K562 (cell line): ENCODE results near the gene EIF4E2. TPM values are rescaled to one million over a fixed set of nuclear protein-coding genes. Genes with fewer than 3 reads are reported as not detected.

Experiments
- ATAC-seq: fragments of 200-7000 bp; cut with Tn5 transposase; 3 replicates; pipeline ENCODE4 v1.9.1; 2020; ENCODE audit warnings: moderate library complexity
- BruUV-seq: library from RNA; stranded (reverse); fragments of 400-500 nt; replicated peaks from 2 replicates; lab custom pipeline; 2021; lab: Mats Ljungman, UMichigan
- CTCF ChIA-PET: fragments of 300-600 bp; formaldehyde crosslinking; extraction: SDS; loops from one replicate; lab custom pipeline; 2021; ENCODE audit warnings: low intra/inter-chr PET ratio; lab: Yijun Ruan, JAX
- POLR2A ChIA-PET: fragments of 300-600, 350-650 bp; sonication (Branson Sonifier 250); formaldehyde crosslinking; extraction: SDS; loops from one replicate; lab custom pipeline; 2021; ENCODE audit warnings: antibody characterized with exemption, inconsistent platforms; lab: Yijun Ruan, JAX
- DNase-seq, 4 experiments: peaks; one replicate each; pipeline versions ENCODE4 v3.0.0 to v3.0.0-alpha.2; 2011 to 2018; ENCODE audit warnings: low spot score in 3 of 4, mixed read lengths in 3 of 4; ENCODE audit errors: extremely low read depth in 1 of 4
- FAIRE-seq: peaks from 2 replicates; lab custom pipeline; 2011; peaks lifted over from hg19 to GRCh38; lab: Jason Lieb, UNC
- H2AFZ ChIP-seq: 2 replicates; pipeline ENCODE4 v1.6.0; 2011; ENCODE audit warnings: low read depth, low read length, control low read depth, inconsistent platforms
- H3K27ac ChIP-seq: fragments of 200-600 bp; 3 replicates; pipeline ENCODE4 v1.8.0; 2011; ENCODE audit warnings: low read depth, mild to moderate bottlenecking, control low read depth, inconsistent platforms, low read length, moderate library complexity, mixed read lengths; ENCODE audit errors: extremely low read depth
- H3K27me3 ChIP-seq, 2 experiments: fragments of 300-600 bp in 1 of 2; 2 replicates in 1 of 2; 3 replicates in 1 of 2; pipeline versions ENCODE4 v1.6.0 to v1.8.0; 2011; ENCODE audit warnings: inconsistent platforms in 2 of 2, low read length in 2 of 2, mild to moderate bottlenecking in 1 of 2, mixed read lengths in 1 of 2, moderate library complexity in 1 of 2; ENCODE audit not compliant: control insufficient read depth in 2 of 2, insufficient read depth in 2 of 2
- H3K36me3 ChIP-seq: fragments of 300-600 bp; 3 replicates; pipeline ENCODE4 v1.8.0; 2011; ENCODE audit warnings: mild to moderate bottlenecking, low read length, inconsistent platforms; ENCODE audit not compliant: control insufficient read depth, insufficient read depth
- H3K4me1 ChIP-seq, 2 experiments: fragments of 200-600 bp in 1 of 2; replicated peaks in 1 of 2; 2 replicates in 1 of 2; 3 replicates in 1 of 2; pipeline versions ENCODE4 v1.5.1 to v1.8.0; 2011; ENCODE audit warnings: inconsistent platforms in 2 of 2, low read length in 2 of 2, mild to moderate bottlenecking in 1 of 2, mixed read lengths in 1 of 2, moderate library complexity in 1 of 2; ENCODE audit not compliant: control insufficient read depth in 2 of 2, insufficient read depth in 2 of 2
- H3K4me2 ChIP-seq: 2 replicates; pipeline ENCODE4 v1.6.1; 2011; ENCODE audit warnings: low read length, control low read depth, inconsistent platforms, mixed read lengths; ENCODE audit not compliant: insufficient read depth
- H3K4me3 ChIP-seq: fragments of 200-600 bp; sonication (generic), shearing (Covaris generic); 2 replicates; pipeline ENCODE4 v1.5.1; 2016; ENCODE audit warnings: control low read depth, inconsistent platforms
- H3K79me2 ChIP-seq: fragments of 200-600 bp; 3 replicates; pipeline ENCODE4 v1.8.0; 2011; ENCODE audit warnings: low read length, inconsistent platforms; ENCODE audit not compliant: control insufficient read depth, insufficient read depth
- H3K9ac ChIP-seq, 2 experiments: 2 replicates each; pipeline versions ENCODE4 v1.6.0 to v1.6.1; 2011; ENCODE audit warnings: low read depth in 2 of 2, low read length in 2 of 2, control low read depth in 1 of 2, inconsistent platforms in 1 of 2, mild to moderate bottlenecking in 1 of 2, mixed read lengths in 1 of 2; ENCODE audit not compliant: insufficient read depth in 1 of 2
- H3K9me1 ChIP-seq: one replicate; pipeline ENCODE4 v1.6.0; 2011; ENCODE audit warnings: inconsistent platforms, mild to moderate bottlenecking, low read length, moderate library complexity; ENCODE audit not compliant: control insufficient read depth, insufficient read depth
- H3K9me3 ChIP-seq: replicated peaks from 2 replicates; pipeline ENCODE4 v1.5.1; 2011; ENCODE audit warnings: low read depth, low read length, inconsistent platforms; ENCODE audit not compliant: control insufficient read depth, insufficient read depth
- H4K20me1 ChIP-seq: replicated peaks from 2 replicates; pipeline ENCODE4 v1.6.1; 2011; ENCODE audit warnings: low read length, inconsistent platforms, mixed read lengths; ENCODE audit not compliant: control insufficient read depth, insufficient read depth
- ARID2 ChIP-seq: fragments of 450-650 bp; IDR thresholded peaks from 2 replicates; pipeline ENCODE4 v1.6.1; 2017; ENCODE audit warnings: antibody characterized with exemption, mild to moderate bottlenecking
- CCNT2 ChIP-seq: IDR thresholded peaks from 2 replicates; pipeline ENCODE4 v1.6.1; 2011; ENCODE audit warnings: borderline replicate concordance, low read depth, mild to moderate bottlenecking, moderate library complexity, mixed read lengths, low read length; ENCODE audit not compliant: insufficient read length; ENCODE audit errors: extremely low read depth
- ELF2 ChIP-seq: fragments of 250-450 bp; sonication (Bioruptor Pico); IDR thresholded peaks from 2 replicates; pipeline ENCODE4 v1.5.0; 2021; ENCODE audit warnings: mild to moderate bottlenecking
- FOXM1 ChIP-seq, 2 experiments: fragments of 450-650 bp in 1 of 2; sonication (generic) in 1 of 2; formaldehyde crosslinking in 1 of 2; IDR thresholded peaks; 2 replicates each; pipeline versions ENCODE4 v1.6.1 to v1.9.0; 2017 to 2022; ENCODE audit warnings: low read depth in 2 of 2, mild to moderate bottlenecking in 2 of 2, missing genetic modification reagents in 1 of 2, moderate library complexity in 1 of 2
- MTA1 ChIP-seq: fragments of 450-650 bp; IDR thresholded peaks from 2 replicates; pipeline ENCODE4 v1.6.1; 2017; ENCODE audit warnings: borderline replicate concordance
- NR4A1 ChIP-seq, 2 experiments: fragments of 250-450 bp in 1 of 2; fragments of 450-650 bp in 1 of 2; sonication (Bioruptor Pico) in 1 of 2; IDR thresholded peaks; 2 replicates each; pipeline versions ENCODE4 v1.4.0 to v1.6.1; 2016 to 2020; ENCODE audit warnings: mild to moderate bottlenecking in 2 of 2, missing compliant biosample characterization in 1 of 2, missing genetic modification characterization in 1 of 2, moderate library complexity in 1 of 2
- WGBS: fragments of 100-300 bp; shearing (Covaris generic); methylation state at CpG from one replicate; pipeline ENCODE4 v1.1.6; 2016; ENCODE audit warnings: low coverage, mixed read lengths; ENCODE audit not compliant: insufficient coverage; ENCODE audit errors: missing lambda C conversion rate; 5-methylcytosine and 5-hydroxymethylcytosine counted together
- in situ Hi-C: fragments of 300-500 bp; cut with MboI; formaldehyde crosslinking; loops from 4 replicates; pipeline ENCODE4 v1.15.0; 2018; ENCODE audit warnings: inconsistent platforms, mixed read lengths
- intact Hi-C: fragments of 100-400 bp; cut with micrococcal nuclease; formaldehyde crosslinking; loops from 2 replicates; pipeline ENCODE4 v1.14.2; 2022
- polyA plus RNA-seq, 8 experiments: library from polyadenylated mRNA; depleted of rRNA in 4 of 8; stranded (reverse) in 5 of 8; unstranded in 3 of 8; fragments of >200 nt; fragmentation: Nextera tagmentation in 2 of 8; fragmentation: Illumina TruSeq in 1 of 8; extraction: Ambion mirVana in 2 of 8; extraction: Trizol in 1 of 8; gene quantifications; 2 replicates each; pipeline versions ENCODE4 v1.2.1 to v1.2.3, GENCODE V29; 2011 to 2014; ENCODE audit warnings: inconsistent platforms in 1 of 8, missing spikeins in 1 of 8
- total RNA-seq, 7 experiments: library from RNA; depleted of rRNA in 6 of 7; stranded (reverse); fragments of >200 nt in 6 of 7; fragmentation: Illumina TruSeq in 2 of 7; extraction: Trizol in 2 of 7; gene quantifications; 2 replicates each; pipeline versions ENCODE4 v1.2.1 to v1.2.3, GENCODE V29; 2011 to 2021; ENCODE audit warnings: low replicate concordance in 1 of 7
- TF ChIP-seq, protein P1 (sequence below): sonication (generic); formaldehyde crosslinking; IDR thresholded peaks from 2 replicates; pipeline ENCODE4 v1.8.1; 2023; ENCODE audit warnings: mild to moderate bottlenecking, missing genetic modification reagents
- TF ChIP-seq, protein P2 (sequence below): sonication (generic); formaldehyde crosslinking; IDR thresholded peaks from 2 replicates; pipeline ENCODE4 v1.8.0; 2022; ENCODE audit warnings: missing genetic modification reagents, mild to moderate bottlenecking, borderline replicate concordance
- TF ChIP-seq, protein P3 (sequence below): fragments of 250-450 bp; sonication (Bioruptor Pico); IDR thresholded peaks from 2 replicates; pipeline ENCODE4 v1.8.0; 2021; ENCODE audit warnings: moderate library complexity, mild to moderate bottlenecking, inconsistent platforms
- TF ChIP-seq, protein P4 (sequence below): sonication (generic); formaldehyde crosslinking; IDR thresholded peaks from 2 replicates; pipeline ENCODE4 v1.8.1; 2022; ENCODE audit warnings: missing genetic modification reagents

Gene EIF4E2
- total and polyA plus RNA-seq, 9 of the 15 experiments (the other 6 are each of a cell fraction or from before 2014, with no cell fraction given), result 33.9 to 169 (median 77.5) TPM

DNA sequence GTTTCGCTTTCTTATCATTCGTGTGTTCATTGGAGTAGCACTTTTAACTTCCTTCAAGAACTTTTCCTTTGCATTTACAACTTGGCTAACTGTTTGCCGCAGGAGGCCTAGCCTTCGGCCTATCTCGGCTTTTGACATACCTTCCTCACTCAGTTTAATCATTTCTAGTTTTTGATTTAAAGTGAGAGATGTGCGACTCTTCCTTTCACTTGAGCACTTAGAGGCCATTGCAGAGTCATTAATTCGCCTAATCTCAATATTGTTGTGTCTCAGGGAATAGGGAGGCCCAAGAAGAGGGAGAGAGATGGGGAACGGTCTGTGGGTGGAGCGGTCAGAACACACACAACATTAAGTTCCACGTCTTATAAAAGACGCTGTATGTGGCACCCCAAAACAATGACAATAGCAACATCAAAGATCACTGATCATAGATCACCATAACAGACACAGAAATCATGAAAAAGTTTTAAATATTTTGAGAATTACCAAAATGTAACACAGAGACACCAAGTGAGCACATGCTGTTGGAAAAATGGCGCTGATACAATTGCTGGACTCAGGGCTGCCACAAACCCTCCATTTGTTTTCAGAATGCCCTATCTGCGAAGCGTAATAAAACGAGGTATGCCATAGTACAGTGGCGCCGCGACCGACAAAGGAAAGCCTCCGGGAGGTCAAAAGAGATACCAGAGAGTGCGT lies 685 bp upstream of the EIF4E2 start (continued):
- TF ChIP-seq, protein P1, sequence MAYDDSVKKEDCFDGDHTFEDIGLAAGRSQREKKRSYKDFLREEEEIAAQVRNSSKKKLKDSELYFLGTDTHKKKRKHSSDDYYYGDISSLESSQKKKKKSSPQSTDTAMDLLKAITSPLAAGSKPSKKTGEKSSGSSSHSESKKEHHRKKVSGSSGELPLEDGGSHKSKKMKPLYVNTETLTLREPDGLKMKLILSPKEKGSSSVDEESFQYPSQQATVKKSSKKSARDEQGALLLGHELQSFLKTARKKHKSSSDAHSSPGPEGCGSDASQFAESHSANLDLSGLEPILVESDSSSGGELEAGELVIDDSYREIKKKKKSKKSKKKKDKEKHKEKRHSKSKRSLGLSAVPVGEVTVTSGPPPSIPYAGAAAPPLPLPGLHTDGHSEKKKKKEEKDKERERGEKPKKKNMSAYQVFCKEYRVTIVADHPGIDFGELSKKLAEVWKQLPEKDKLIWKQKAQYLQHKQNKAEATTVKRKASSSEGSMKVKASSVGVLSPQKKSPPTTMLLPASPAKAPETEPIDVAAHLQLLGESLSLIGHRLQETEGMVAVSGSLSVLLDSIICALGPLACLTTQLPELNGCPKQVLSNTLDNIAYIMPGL (CRISPR knock-in tag), result 0 out of 2 replicates have a peak, but pooled peaks have one; percentile 51

DNA sequence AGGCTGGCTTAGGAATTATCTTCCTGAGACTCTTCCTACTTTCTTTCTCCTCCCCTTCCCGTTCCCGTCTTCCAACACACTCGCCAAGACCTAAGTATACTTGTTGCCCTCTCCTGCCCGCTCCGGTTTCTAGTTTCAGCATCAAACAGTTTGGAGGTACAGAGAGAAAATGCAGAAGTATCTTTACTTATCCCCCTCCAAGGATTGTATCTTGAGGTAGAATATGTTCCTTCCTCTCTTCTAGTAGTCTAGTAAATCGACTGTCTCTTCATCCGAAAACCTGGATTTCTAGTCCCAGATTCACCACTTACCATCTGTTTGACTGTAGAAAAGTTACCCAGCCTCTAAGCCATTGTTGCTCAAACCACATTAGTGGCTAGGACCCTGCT lies 755 bp downstream of the EIF4E2 start:
- ATAC-seq, result no peak
- Histone ChIP-seq H3K27ac (peak overlapping the region; percentile 81), H3K79me2 (peaks cover 72% of the 10 kb centered on the region), H3K36me3 (peaks cover 37% of the 10 kb centered on the region; the same call in 2 of the 3 replicates), H3K4me2 (peak overlapping the region; percentile 96), H3K4me3 (peak overlapping the region; percentile 59), H3K9me1 (no peaks in the 10 kb centered on the region), H4K20me1 (no peaks in the 10 kb centered on the region), H2AFZ (peak overlapping the region; percentile 79), H3K27me3 (no peaks in the 10 kb centered on the region), H3K4me1 (peaks cover 4 to 6% of the 10 kb centered on the region in 2 experiments; a peak in 2 of 5 replicates), H3K9ac (peak overlapping the region; percentile 86 to 98), H3K9me3 (no peaks in the 10 kb centered on the region; the same call in 1 of the 2 replicates)
- BruUV-seq, result no TSS peak
- CTCF ChIA-PET, result no interaction called here
- no peak for DNase-seq
- in situ Hi-C loops, result no loop called here
- 0% methylated on average over 7 of the region's 7 CpGs for WGBS
- intact Hi-C loops, result no loop called here
- POLR2A ChIA-PET, result interaction anchor here (1.0 to 1.4 kb wide), 5 partner anchors 9 to 12 kb away, joined by 3 to 9 read pairs (median 3); no protein-coding TSS in a partner anchor
- no peak for FAIRE-seq
- TF ChIP-seq MTA1 (peak; percentile 3; the same call in 1 of the 2 replicates), ARID2 (no peak), NR4A1 (CRISPR knock-in tag; IDR thresholded peaks at IDR 0.05) (no peak), NR4A1 (tag; IDR thresholded peaks at IDR 0.05) (no peak), CCNT2 (no peak), ELF2 (CRISPR knock-in tag) (no peak), FOXM1 (IDR thresholded peaks at IDR 0.05; ENCODE audit: low read depth) (no peak), FOXM1 (CRISPR knock-in tag; IDR thresholded peaks at IDR 0.05; ENCODE audit: low read depth) (no peak)
- TF ChIP-seq, protein P2, sequence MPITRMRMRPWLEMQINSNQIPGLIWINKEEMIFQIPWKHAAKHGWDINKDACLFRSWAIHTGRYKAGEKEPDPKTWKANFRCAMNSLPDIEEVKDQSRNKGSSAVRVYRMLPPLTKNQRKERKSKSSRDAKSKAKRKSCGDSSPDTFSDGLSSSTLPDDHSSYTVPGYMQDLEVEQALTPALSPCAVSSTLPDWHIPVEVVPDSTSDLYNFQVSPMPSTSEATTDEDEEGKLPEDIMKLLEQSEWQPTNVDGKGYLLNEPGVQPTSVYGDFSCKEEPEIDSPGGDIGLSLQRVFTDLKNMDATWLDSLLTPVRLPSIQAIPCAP (CRISPR knock-in tag), result no peak
- TF ChIP-seq, protein P3, sequence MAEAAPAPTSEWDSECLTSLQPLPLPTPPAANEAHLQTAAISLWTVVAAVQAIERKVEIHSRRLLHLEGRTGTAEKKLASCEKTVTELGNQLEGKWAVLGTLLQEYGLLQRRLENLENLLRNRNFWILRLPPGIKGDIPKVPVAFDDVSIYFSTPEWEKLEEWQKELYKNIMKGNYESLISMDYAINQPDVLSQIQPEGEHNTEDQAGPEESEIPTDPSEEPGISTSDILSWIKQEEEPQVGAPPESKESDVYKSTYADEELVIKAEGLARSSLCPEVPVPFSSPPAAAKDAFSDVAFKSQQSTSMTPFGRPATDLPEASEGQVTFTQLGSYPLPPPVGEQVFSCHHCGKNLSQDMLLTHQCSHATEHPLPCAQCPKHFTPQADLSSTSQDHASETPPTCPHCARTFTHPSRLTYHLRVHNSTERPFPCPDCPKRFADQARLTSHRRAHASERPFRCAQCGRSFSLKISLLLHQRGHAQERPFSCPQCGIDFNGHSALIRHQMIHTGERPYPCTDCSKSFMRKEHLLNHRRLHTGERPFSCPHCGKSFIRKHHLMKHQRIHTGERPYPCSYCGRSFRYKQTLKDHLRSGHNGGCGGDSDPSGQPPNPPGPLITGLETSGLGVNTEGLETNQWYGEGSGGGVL, result no peak
- TF ChIP-seq, protein P4, sequence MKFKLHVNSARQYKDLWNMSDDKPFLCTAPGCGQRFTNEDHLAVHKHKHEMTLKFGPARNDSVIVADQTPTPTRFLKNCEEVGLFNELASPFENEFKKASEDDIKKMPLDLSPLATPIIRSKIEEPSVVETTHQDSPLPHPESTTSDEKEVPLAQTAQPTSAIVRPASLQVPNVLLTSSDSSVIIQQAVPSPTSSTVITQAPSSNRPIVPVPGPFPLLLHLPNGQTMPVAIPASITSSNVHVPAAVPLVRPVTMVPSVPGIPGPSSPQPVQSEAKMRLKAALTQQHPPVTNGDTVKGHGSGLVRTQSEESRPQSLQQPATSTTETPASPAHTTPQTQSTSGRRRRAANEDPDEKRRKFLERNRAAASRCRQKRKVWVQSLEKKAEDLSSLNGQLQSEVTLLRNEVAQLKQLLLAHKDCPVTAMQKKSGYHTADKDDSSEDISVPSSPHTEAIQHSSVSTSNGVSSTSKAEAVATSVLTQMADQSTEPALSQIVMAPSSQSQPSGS (CRISPR knock-in tag), result peak; percentile 9; the same call in 1 of the 2 replicates
